ENCODE measurements around the gene PUM2.

DNA sequence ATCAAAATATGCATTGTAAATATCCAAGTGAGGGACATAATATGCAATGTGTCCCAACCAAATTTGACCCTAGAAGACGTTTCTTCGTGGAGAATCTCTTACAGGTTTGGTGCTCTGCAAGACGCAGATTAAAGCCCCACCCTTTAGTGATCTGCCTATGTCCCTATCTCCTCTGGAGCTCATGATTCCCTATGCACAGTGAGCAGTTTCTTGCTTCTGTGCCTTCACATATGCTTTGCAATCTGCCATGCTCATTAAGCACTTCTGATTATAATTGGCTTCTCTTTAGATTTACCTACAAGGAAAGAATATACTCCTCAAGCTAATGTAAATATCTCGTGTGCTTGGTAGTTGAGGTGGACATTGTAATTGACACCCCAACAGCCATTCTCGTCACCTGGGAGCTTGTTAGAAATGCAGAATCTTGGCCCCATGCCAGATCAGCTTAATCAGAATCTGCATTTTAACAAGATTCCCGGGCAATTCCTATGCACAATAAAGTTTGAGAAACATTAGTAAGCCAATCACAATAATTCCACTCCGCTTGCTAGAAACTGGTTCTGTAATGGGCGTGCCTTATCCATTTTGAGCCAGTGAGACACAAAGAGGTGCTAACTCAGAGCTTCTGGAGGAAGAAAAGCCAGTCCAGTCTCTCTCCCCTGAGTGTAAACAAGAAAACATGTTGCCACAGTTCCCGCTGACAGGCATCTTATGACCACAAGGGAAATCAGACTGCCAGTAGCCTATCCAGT lies 2.8 kb upstream of the PUM2 start:
- TF ChIP-seq, protein P1, sequence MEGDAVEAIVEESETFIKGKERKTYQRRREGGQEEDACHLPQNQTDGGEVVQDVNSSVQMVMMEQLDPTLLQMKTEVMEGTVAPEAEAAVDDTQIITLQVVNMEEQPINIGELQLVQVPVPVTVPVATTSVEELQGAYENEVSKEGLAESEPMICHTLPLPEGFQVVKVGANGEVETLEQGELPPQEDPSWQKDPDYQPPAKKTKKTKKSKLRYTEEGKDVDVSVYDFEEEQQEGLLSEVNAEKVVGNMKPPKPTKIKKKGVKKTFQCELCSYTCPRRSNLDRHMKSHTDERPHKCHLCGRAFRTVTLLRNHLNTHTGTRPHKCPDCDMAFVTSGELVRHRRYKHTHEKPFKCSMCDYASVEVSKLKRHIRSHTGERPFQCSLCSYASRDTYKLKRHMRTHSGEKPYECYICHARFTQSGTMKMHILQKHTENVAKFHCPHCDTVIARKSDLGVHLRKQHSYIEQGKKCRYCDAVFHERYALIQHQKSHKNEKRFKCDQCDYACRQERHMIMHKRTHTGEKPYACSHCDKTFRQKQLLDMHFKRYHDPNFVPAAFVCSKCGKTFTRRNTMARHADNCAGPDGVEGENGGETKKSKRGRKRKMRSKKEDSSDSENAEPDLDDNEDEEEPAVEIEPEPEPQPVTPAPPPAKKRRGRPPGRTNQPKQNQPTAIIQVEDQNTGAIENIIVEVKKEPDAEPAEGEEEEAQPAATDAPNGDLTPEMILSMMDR (IDR thresholded peaks at IDR 0.05; ENCODE audit: insufficient read depth, low read length, poor library complexity, severe bottlenecking): no peak
- TF ChIP-seq EZH2phosphoT487 (conservative IDR thresholded peaks at IDR 0.05; ENCODE audit: low read length): no peak
